ENCODE results near the gene CPD. TPM values are rescaled to one million over a fixed set of nuclear protein-coding genes. Genes with fewer than 3 reads are reported as not detected.

Gene CPD
- polyA plus RNA-seq, 2 of the 4 experiments (the other 2 are of a cell fraction): 22.4 to 83.3 TPM

DNA sequence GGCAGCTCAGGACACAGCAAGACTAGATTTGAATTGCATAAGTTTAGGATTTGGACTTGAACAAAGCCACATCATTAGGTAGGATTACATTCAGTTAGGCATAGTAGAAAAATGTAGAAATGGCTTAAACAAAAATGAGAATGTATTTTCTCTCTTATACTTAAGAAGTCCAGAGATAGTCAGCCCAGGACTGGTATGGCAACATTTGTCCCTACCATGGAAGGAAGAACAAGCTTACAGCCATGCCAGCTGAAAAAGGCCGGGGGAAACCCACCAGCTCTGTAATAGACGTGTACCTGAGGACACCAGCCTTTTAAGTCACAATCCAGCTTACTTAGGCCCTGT lies 33.7 kb upstream of the CPD start:
- TF ChIP-seq, protein P1, sequence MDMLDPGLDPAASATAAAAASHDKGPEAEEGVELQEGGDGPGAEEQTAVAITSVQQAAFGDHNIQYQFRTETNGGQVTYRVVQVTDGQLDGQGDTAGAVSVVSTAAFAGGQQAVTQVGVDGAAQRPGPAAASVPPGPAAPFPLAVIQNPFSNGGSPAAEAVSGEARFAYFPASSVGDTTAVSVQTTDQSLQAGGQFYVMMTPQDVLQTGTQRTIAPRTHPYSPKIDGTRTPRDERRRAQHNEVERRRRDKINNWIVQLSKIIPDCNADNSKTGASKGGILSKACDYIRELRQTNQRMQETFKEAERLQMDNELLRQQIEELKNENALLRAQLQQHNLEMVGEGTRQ (IDR thresholded peaks at IDR 0.05): no peak
- TF ChIP-seq HEYL (CRISPR knock-in tag; IDR thresholded peaks at IDR 0.05): 0 out of 2 replicates have a peak, but pooled peaks have one; percentile 51
- TF ChIP-seq, protein P2, sequence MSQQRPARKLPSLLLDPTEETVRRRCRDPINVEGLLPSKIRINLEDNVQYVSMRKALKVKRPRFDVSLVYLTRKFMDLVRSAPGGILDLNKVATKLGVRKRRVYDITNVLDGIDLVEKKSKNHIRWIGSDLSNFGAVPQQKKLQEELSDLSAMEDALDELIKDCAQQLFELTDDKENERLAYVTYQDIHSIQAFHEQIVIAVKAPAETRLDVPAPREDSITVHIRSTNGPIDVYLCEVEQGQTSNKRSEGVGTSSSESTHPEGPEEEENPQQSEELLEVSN (IDR thresholded peaks at IDR 0.05; ENCODE audit: borderline replicate concordance, low read depth): no peak
- TF ChIP-seq KDM1A (IDR thresholded peaks at IDR 0.05; ENCODE audit: low read depth): no peak
- no peak for TF ChIP-seq CHD2 (IDR thresholded peaks at IDR 0.05; ENCODE audit: low read length, partially characterized antibody)
- TF ChIP-seq MAFK (IDR thresholded peaks at IDR 0.05; ENCODE audit: partially characterized antibody): no peak
- TF ChIP-seq RFX5 (IDR thresholded peaks at IDR 0.05): no peak
- TF ChIP-seq CEBPB (IDR thresholded peaks at IDR 0.05): no peak
- H3K4me2 ChIP-seq: peak overlapping the region; percentile 27
- ChIA-PET CTCF (interaction anchor here (0.5 to 4.3 kb wide), 12 partner anchors 8 to 371 kb away, joined by 3 to 26 read pairs (median 4); partner anchors contain the start of genes GOSR1 and TMIGD1), POLR2A (interaction anchor here (0.6 to 1.5 kb wide), 3 partner anchors 11 to 132 kb away, joined by 3 read pairs; partner anchors contain the start of gene GOSR1)
- 78% methylated on average over 2 of the region's 2 CpGs for WGBS (ENCODE audit: missing lambda C conversion rate)
- FAIRE-seq (peak; percentile 73), DNase-seq (ENCODE audit: low read depth in 1 of 2, low spot score in 1 of 2) (no peak), ATAC-seq (peak in 1 of 2 experiments; percentile 9; a peak in 3 of 6 replicates)
- H3K27ac ChIP-seq: peak overlapping the region; percentile 77 to 82
- peaks cover 40% of the 10 kb centered on the region for H3K4me1 ChIP-seq
- no peak overlapping the region for H3K4me3 ChIP-seq
- no peaks in the 10 kb centered on the region for H3K9me3 ChIP-seq

DNA sequence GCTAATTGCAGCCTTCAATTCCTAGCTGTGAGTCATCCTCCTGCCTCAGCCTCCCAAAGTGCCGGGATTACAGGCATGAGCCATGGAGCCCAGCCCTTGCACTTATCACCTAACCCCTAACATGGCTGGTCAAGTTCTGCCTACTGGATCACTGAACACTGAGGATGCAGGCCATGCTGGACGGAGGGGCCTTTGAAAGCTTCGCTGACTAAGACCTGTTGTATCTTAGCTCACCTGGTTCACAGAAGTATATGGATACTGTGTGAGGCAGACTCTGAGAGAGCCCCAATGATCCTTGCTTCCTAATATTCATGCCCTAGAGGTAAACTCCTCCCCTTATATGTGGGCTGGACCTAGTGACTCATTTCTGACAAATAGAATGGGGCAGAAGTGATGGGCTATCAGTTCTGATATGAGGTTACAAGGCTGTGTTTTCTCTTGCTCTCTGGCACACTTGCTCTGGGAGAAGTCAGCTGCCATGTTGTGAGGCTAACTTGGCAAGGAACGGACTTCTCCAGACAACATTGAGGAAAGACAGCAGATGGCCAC lies 33.1 kb upstream of the CPD start:
- FAIRE-seq (no peak), ATAC-seq (peak in 1 of 2 experiments; percentile 17; a peak in 2 of 6 replicates), DNase-seq (ENCODE audit: low read depth in 1 of 2, low spot score in 1 of 2) (no peak)
- Histone ChIP-seq H3K4me2 (peak overlapping the region; percentile 27), H3K27ac (peak overlapping the region; percentile 77 to 82), H3K4me1 (peaks cover 36% of the 10 kb centered on the region), H3K4me3 (no peak overlapping the region), H3K9me3 (no peaks in the 10 kb centered on the region)
- CTCF ChIA-PET: interaction anchor here (0.8 to 4.3 kb wide), 8 partner anchors 9 to 370 kb away, joined by 3 to 26 read pairs (median 4); no protein-coding TSS in a partner anchor
- TF ChIP-seq RAD21 (conservative IDR thresholded peaks at IDR 0.05 in 1 of 2, IDR thresholded peaks at IDR 0.05 in 1 of 2) (no peak), EHMT2 (IDR thresholded peaks at IDR 0.05; ENCODE audit: low read depth) (no peak), FOXS1 (CRISPR knock-in tag; IDR thresholded peaks at IDR 0.05) (no peak), PHF8 (IDR thresholded peaks at IDR 0.05; ENCODE audit: borderline replicate concordance, low read depth) (no peak), BHLHE40 (IDR thresholded peaks at IDR 0.05; ENCODE audit: low read depth, low read length) (no peak), ZFP36 (IDR thresholded peaks at IDR 0.05; ENCODE audit: borderline replicate concordance, partially characterized antibody) (no peak), TP53 (CRISPR knock-in tag; IDR thresholded peaks at IDR 0.05) (no peak), FOSB (CRISPR knock-in tag; IDR thresholded peaks at IDR 0.05) (no peak), ZSCAN20 (CRISPR knock-in tag; IDR thresholded peaks at IDR 0.05) (no peak), RNF2 (IDR thresholded peaks at IDR 0.05; ENCODE audit: borderline replicate concordance, low read depth) (no peak), KDM1A (IDR thresholded peaks at IDR 0.05; ENCODE audit: low read depth) (no peak), CHD4 (IDR thresholded peaks at IDR 0.05; ENCODE audit: borderline replicate concordance) (no peak), TFCP2L1 (CRISPR knock-in tag; IDR thresholded peaks at IDR 0.05) (no peak), ESRRA (IDR thresholded peaks at IDR 0.05; ENCODE audit: borderline replicate concordance, low read length) (no peak), MYC (IDR thresholded peaks at IDR 0.05; ENCODE audit: borderline replicate concordance, low read length) (no peak)
- TF ChIP-seq, protein P3, sequence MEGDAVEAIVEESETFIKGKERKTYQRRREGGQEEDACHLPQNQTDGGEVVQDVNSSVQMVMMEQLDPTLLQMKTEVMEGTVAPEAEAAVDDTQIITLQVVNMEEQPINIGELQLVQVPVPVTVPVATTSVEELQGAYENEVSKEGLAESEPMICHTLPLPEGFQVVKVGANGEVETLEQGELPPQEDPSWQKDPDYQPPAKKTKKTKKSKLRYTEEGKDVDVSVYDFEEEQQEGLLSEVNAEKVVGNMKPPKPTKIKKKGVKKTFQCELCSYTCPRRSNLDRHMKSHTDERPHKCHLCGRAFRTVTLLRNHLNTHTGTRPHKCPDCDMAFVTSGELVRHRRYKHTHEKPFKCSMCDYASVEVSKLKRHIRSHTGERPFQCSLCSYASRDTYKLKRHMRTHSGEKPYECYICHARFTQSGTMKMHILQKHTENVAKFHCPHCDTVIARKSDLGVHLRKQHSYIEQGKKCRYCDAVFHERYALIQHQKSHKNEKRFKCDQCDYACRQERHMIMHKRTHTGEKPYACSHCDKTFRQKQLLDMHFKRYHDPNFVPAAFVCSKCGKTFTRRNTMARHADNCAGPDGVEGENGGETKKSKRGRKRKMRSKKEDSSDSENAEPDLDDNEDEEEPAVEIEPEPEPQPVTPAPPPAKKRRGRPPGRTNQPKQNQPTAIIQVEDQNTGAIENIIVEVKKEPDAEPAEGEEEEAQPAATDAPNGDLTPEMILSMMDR (IDR thresholded peaks at IDR 0.05): no peak
- TF ChIP-seq, protein P4, sequence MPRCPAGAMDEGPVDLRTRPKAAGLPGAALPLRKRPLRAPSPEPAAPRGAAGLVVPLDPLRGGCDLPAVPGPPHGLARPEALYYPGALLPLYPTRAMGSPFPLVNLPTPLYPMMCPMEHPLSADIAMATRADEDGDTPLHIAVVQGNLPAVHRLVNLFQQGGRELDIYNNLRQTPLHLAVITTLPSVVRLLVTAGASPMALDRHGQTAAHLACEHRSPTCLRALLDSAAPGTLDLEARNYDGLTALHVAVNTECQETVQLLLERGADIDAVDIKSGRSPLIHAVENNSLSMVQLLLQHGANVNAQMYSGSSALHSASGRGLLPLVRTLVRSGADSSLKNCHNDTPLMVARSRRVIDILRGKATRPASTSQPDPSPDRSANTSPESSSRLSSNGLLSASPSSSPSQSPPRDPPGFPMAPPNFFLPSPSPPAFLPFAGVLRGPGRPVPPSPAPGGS (IDR thresholded peaks at IDR 0.05): no peak
- WGBS (ENCODE audit: missing lambda C conversion rate): 98% methylated on average over 4 of the region's 4 CpGs
- POLR2A ChIA-PET: interaction anchor here (1.0 to 1.5 kb wide), 2 partner anchors 24 to 131 kb away, joined by 3 read pairs; partner anchors contain the start of gene GOSR1
